Upper lobe of left lung (tissue), 6 donors: ENCODE data around the gene MAP3K14. TPM values are rescaled to one million over a fixed set of nuclear protein-coding genes. Genes with fewer than 3 reads are reported as not detected.
A peak's percentile ranks its signal among the peaks of the same experiment; 100 is the strongest.

Source experiments
- ATAC-seq, 2 donors: fragments of 200-7000 bp; cut with Tn5 transposase; one replicate each; pipeline ENCODE4 v1.9.1; 2022; ENCODE audit warnings: mild to moderate bottlenecking in 2 of 2, moderate library complexity in 2 of 2; ENCODE audit not compliant: low FRiP score in 2 of 2
- DNase-seq, 2 donors: peaks; one replicate each; pipeline ENCODE4 v3.0.0-alpha.2; 2019 to 2020
- H3K27ac ChIP-seq, 4 donors: fragments of 200-600 bp; sonication (generic); one replicate each; pipeline ENCODE4 v1.5.1; 2016 to 2019
- H3K27me3 ChIP-seq, 4 donors: fragments of 200-600 bp; sonication (generic); one replicate each; pipeline ENCODE4 v1.5.1; 2017 to 2019
- H3K36me3 ChIP-seq, 4 donors: fragments of 200-600 bp; sonication (generic); one replicate each; pipeline ENCODE4 v1.5.1; 2016 to 2019
- H3K4me1 ChIP-seq, 4 donors: fragments of 200-600 bp; sonication (generic); one replicate each; pipeline ENCODE4 v1.5.1; 2018 to 2019
- H3K4me3 ChIP-seq, 4 donors: fragments of 200-600 bp; sonication (generic); one replicate each; pipeline ENCODE4 v1.5.1; 2017 to 2019; ENCODE audit warnings: mild to moderate bottlenecking in 2 of 4, moderate library complexity in 1 of 4
- H3K9me3 ChIP-seq, 4 donors: fragments of 200-600 bp; sonication (generic); one replicate each; pipeline ENCODE4 v1.5.1; 2018 to 2019
- EP300 ChIP-seq, 4 donors: sonication (generic); formaldehyde crosslinking; IDR thresholded peaks; one replicate each; pipeline ENCODE4 v1.5.1; 2017; ENCODE audit warnings: antibody characterized with exemption in 4 of 4, control low read depth in 2 of 4
- POLR2A ChIP-seq, 4 donors: fragments of 450-650 bp; IDR thresholded peaks; one replicate each; pipeline ENCODE4 v1.5.1; 2016 to 2017; ENCODE audit warnings: antibody characterized with exemption in 4 of 4, mild to moderate bottlenecking in 2 of 4
- POLR2AphosphoS5 ChIP-seq, 2 donors: sonication (generic); formaldehyde crosslinking; IDR thresholded peaks; one replicate each; pipeline ENCODE4 v1.5.1; 2017; ENCODE audit warnings: antibody characterized with exemption in 2 of 2
- WGBS, 2 donors: methylation state at CpG; one replicate each; pipeline ENCODE4 v1.1.5; 2017 to 2018; 5-methylcytosine and 5-hydroxymethylcytosine counted together
- total RNA-seq, 6 donors: library from RNA; depleted of rRNA in 4 of 6; stranded (reverse); fragments of >200 nt in 4 of 6; gene quantifications; one replicate each; pipeline versions ENCODE4 v1.1.0 to v1.2.1, GENCODE V29; 2016 to 2021
- TF ChIP-seq, protein P1 (sequence below), 6 experiments: fragments of 450-650 bp in 4 of 6; fragments of 200-600 bp in 2 of 6; sonication (generic) in 2 of 6; IDR thresholded peaks; one replicate each; pipeline ENCODE4 v1.5.1; 2016 to 2019; ENCODE audit warnings: antibody characterized with exemption in 6 of 6
- donor health status: DM: no; HTN: no; CAD: no; lungs with moderate emphysema.
- donor health status: DM: no; HTN: yes; CAD: no; lungs with severe emphysema.

Gene MAP3K14
- total RNA-seq, 6 donors from 2014 or later, result 11.4 to 17.8 (median 13.5) TPM

GRCh38 chr17:45240905-45241327, 75.9 kb downstream of the MAP3K14 start:
- peaks cover 3 to 85% (median 53%) of the 10 kb centered on the region in 4 donors for H3K36me3 ChIP-seq
- DNase-seq (peak in 1 of 2 donors; percentile 77), ATAC-seq (no peak)
- 61 to 64% methylated on average over 21 of the region's 21 CpGs for WGBS, 2 donors
- no peak overlapping the region for H3K27ac ChIP-seq
- H3K27me3 ChIP-seq, result no peaks in the 10 kb centered on the region
- TF ChIP-seq, protein P1, sequence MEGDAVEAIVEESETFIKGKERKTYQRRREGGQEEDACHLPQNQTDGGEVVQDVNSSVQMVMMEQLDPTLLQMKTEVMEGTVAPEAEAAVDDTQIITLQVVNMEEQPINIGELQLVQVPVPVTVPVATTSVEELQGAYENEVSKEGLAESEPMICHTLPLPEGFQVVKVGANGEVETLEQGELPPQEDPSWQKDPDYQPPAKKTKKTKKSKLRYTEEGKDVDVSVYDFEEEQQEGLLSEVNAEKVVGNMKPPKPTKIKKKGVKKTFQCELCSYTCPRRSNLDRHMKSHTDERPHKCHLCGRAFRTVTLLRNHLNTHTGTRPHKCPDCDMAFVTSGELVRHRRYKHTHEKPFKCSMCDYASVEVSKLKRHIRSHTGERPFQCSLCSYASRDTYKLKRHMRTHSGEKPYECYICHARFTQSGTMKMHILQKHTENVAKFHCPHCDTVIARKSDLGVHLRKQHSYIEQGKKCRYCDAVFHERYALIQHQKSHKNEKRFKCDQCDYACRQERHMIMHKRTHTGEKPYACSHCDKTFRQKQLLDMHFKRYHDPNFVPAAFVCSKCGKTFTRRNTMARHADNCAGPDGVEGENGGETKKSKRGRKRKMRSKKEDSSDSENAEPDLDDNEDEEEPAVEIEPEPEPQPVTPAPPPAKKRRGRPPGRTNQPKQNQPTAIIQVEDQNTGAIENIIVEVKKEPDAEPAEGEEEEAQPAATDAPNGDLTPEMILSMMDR (IDR thresholded peaks at IDR 0.05), result no peak
- TF ChIP-seq EP300 (IDR thresholded peaks at IDR 0.05) (no peak), POLR2AphosphoS5 (IDR thresholded peaks at IDR 0.05) (no peak), POLR2A (IDR thresholded peaks at IDR 0.05) (no peak)
- peak overlapping the region in 3 of 4 donors; percentile 35 to 42 (median 38) for H3K4me3 ChIP-seq
- H3K9me3 ChIP-seq, result no peaks in the 10 kb centered on the region
- H3K4me1 ChIP-seq, result peaks cover 3 to 17% (median 10%) of the 10 kb centered on the region in 4 donors

DNA sequence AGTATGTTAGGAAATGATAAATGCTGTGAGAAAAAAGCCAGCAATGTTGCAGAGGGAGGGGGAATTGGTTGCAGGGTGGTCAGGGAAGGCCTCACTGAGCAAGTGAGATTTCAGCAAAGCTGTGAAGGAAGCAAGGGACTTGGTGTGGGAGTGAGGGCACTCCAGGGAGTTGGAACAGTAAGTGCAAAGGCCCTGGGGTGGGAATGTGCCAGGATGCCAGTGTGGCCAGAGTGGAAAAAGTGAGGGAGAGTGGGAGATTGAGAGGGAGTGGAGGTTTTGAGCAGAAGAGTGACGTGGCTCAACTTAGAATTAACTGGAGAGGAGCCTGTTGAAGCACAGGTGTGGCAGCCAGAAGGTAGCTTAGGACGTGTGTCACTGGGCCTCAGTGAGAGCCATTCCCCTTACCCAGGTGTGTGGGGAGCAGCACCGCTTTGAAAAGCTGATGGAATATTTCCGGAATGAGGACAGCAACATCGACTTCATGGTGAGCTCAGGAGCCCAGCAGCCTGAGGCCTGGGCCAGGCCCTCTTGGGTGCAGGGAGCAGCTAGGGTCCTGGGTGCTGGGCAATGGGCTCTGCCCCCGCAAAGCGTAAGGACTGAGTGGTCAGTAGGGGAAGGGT, 78.6 kb downstream of the MAP3K14 start:
- DNase-seq (peak in 1 of 2 donors; percentile 16), ATAC-seq (no peak)
- peaks cover 3 to 28% (median 9%) of the 10 kb centered on the region in 4 donors for H3K4me1 ChIP-seq
- 95 to 96% methylated on average over 7 of the region's 7 CpGs for WGBS, 2 donors
- H3K36me3 ChIP-seq, result peaks cover 3 to 67% (median 39%) of the 10 kb centered on the region in 4 donors
- H3K9me3 ChIP-seq, result no peaks in the 10 kb centered on the region
- TF ChIP-seq, protein P1 (IDR thresholded peaks at IDR 0.05), result no peak
- TF ChIP-seq EP300 (IDR thresholded peaks at IDR 0.05), result no peak
- TF ChIP-seq POLR2AphosphoS5 (IDR thresholded peaks at IDR 0.05), result no peak
- no peak for TF ChIP-seq POLR2A (IDR thresholded peaks at IDR 0.05)
- no peaks in the 10 kb centered on the region for H3K27me3 ChIP-seq
- H3K4me3 ChIP-seq, result no peak overlapping the region
- H3K27ac ChIP-seq, result peak overlapping the region in 1 of 4 donors; percentile 15

GRCh38 chr17:45237686-45238085, 79.1 kb downstream of the MAP3K14 start:
- H3K4me1 ChIP-seq, result peaks cover 3 to 28% (median 9%) of the 10 kb centered on the region in 4 donors
- 93 to 96% methylated on average over 2 of the region's 2 CpGs for WGBS, 2 donors
- H3K36me3 ChIP-seq, result peaks cover 3 to 61% (median 35%) of the 10 kb centered on the region in 4 donors
- no peaks in the 10 kb centered on the region for H3K9me3 ChIP-seq
- ATAC-seq (no peak), DNase-seq (no peak)
- H3K4me3 ChIP-seq, result no peak overlapping the region
- no peaks in the 10 kb centered on the region for H3K27me3 ChIP-seq
- TF ChIP-seq, protein P1 (IDR thresholded peaks at IDR 0.05), result no peak
- TF ChIP-seq POLR2A (IDR thresholded peaks at IDR 0.05) (no peak), POLR2AphosphoS5 (IDR thresholded peaks at IDR 0.05) (no peak), EP300 (IDR thresholded peaks at IDR 0.05) (no peak)
- no peak overlapping the region for H3K27ac ChIP-seq

- Histone ChIP-seq H3K27me3 (no peaks in the 10 kb centered on the region), H3K4me3 (no peak overlapping the region), H3K36me3 (peaks cover 3 to 54% (median 30%) of the 10 kb centered on the region in 4 donors), H3K27ac (no peak overlapping the region), H3K9me3 (no peaks in the 10 kb centered on the region), H3K4me1 (peaks cover 3 to 27% (median 7%) of the 10 kb centered on the region in 4 donors)
- WGBS, 2 donors, result 85 to 92% methylated on average over 3 to 5 of the region's 5 CpGs
- no peak for ATAC-seq
- TF ChIP-seq POLR2A (IDR thresholded peaks at IDR 0.05) (no peak), EP300 (IDR thresholded peaks at IDR 0.05) (no peak), POLR2AphosphoS5 (IDR thresholded peaks at IDR 0.05) (no peak)
- TF ChIP-seq, protein P1 (IDR thresholded peaks at IDR 0.05), result no peak
- no peak for DNase-seq
These were observed 80.6 kb downstream of the MAP3K14 start for GRCh38 chr17:45236282-45236606.
